HG03095 (cell line): Measurements from ENCODE around the gene WFS1.

Experiments
- ATAC-seq: cut with Tn5 transposase; IDR thresholded peaks from one replicate; pipeline ENCODE4 v1.9.1; 2021; ENCODE audit warnings: moderate library complexity; ENCODE audit not compliant: unreplicated experiment

The WFS1 gene

DNA sequence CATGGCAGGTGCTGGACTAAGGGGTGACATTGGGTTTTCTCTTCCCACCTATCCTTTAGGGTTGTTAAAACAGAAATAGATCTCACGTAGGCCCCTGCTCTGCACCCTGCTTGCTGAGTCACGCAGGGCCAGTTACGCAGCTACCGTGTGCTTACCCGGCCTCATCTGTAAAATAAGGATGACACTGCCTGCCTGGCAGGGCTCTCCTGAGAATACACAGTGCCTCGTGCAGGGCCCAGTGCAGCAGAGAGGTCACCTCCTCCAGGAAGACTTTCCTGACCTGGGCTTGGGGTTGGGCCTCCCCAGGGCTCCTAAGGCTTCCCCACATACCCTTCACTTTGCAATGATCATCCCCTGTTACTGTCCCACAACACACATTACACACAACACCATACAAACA, 35.7 kb upstream of the WFS1 start:
- ATAC-seq: no peak

DNA sequence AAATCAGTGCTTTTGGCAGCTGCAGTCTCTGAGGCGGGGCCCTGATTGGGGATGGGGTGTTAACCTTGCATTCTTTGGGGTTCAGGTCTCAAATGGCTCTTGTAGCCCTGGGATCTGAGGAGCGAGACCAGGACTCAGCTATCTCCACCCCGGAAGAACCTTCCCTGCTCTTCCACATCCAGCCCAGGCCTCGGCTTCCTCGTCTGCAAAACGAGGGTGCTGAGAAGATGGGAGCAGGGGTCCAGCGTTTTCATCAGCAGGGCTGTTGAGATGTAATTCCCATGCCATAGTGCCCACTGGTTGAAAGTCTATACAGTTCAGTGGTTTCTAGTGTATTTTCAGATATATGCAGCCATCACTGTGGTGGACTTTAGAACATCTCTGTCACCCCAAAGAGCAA, 34.6 kb upstream of the WFS1 start:
- ATAC-seq: no peak

DNA sequence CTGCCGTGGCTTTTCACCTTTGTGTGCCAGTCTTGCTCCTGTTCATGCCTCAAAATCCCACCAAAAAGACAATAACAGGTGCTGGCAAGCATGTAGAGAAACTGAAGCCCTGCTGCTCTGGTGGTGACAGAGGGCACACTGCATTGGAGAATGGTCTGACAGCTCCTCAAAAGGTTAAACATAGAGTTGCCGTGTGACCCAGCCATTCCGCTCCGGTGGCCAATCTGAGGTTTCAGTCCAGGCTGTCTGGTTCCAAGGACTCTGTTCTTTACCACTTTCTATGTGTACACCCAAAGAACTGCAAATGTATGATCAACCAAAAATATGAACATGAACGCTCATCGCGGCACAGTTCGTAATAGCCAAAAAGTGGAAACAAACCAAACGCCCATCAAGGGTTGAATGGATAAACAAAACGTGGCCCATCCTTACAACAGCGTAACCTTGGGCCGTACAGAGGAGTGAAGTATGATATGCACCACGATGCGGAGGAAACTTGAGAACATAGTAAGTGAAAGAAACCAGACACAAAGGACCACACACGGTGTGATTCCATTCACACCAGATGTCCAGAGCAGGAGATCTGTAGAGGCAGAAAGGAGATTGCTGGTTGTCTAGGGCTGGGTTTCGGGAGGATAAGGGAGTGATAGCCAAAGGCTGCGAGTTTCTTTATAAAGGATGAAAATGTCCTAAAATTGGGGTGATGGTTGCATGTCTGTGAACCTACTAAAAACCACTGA, 33.6 kb upstream of the WFS1 start:
- ATAC-seq: no peak

DNA sequence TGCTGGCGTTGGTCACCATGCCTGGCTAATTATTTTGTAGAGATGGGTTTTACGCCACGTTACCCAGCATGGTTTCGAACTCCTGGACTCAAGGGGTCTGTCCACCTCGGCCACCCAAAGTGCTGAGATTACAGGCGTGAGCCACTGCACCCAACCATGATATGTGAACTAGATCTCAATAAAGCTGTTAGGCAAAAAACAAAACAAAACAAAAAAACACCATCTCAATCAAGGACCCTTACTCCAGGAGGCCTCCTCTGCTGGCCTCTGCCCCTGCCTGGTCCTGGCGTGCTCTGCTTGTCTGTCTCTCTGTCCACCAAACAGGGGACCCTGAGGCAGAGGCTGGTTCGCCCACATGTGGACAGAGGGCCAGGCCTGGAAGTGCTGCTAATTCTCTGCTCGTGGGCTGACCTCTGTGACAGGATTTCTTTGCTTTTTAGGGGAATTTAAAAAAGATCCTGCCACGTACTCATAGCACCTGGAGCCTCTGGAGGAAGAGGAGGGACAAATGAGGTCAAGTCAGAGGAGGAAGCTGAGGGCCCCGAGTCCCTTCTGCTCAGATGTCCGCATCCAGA, 32.7 kb upstream of the WFS1 start:
- no peak for ATAC-seq

DNA sequence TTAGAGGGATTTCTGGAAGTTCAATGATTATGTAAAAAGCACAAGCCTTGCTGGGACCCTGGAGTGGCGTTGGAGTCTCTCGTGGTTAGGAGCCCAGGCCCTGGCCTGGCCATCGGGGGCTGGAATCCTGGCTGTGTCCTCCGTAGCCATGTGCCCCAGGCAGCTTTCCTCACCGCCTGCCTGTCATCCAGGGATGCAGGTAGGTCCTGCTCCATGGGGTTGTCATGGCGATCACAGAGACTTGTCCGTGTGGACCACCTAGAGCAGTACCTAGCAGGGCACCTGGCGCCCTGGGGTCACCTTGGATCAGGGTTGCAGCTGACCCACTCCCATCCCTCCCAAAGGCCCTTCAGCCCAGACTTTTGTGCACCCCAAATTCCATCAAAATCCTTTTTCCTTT, 30.2 kb upstream of the WFS1 start:
- no peak for ATAC-seq

DNA sequence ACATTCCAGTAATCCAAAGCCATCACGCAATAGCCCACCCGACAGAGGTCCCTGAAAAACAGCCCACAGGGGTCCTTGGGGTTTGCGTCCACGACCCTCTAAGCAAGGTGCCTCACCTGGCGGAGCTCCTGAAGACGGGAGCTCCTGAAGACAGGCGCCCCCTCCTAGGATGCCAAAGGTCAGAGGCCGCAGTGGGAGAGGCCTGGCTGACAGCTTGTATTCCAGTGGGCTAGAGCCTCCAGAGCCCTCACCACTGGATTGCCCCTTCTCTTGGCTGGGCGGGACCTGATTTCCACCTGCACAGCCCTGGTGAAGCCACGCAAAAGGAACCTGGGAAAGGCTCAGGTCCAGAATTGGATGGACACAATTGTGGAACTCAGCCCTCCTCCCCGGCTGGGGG, 29.7 kb upstream of the WFS1 start:
- ATAC-seq: no peak

DNA sequence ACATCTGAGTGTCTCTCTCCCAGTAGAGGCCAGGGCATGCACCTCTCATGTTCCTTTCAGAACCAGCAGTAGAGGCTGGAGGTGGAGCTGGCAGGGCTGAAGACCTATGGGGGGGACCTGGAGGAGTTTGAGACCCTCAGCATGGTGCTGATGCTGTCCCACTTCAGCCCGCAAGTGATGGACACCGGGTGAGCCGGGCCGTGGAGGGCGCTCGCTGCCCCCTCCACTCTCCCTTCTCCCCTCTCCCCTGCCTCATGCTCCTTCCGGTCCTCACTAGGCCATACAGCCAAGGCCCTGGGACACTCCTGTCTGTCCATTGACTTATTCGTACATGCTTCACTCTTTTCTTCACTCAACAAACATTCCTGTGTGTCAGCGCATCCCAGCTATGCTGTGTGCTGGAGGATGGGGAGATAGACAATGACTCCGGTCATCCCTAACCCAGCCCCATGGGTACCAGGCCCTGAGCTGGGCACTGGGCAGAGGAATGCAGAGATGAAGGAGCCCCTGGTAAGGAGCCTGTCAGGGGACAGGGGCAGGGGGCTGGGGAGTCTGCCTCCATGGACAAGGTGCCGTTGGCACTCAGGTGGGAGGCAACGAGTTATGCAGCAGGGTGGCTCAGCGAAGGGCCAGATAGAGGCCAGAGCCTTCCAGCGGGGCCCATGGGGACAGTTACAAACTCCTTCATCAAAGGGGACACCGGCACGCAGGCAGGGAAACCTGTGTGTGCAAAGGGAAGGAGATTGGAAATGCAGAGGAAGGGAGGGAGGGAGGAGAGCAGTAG, 28.4 kb upstream of the WFS1 start:
- ATAC-seq: no peak

DNA sequence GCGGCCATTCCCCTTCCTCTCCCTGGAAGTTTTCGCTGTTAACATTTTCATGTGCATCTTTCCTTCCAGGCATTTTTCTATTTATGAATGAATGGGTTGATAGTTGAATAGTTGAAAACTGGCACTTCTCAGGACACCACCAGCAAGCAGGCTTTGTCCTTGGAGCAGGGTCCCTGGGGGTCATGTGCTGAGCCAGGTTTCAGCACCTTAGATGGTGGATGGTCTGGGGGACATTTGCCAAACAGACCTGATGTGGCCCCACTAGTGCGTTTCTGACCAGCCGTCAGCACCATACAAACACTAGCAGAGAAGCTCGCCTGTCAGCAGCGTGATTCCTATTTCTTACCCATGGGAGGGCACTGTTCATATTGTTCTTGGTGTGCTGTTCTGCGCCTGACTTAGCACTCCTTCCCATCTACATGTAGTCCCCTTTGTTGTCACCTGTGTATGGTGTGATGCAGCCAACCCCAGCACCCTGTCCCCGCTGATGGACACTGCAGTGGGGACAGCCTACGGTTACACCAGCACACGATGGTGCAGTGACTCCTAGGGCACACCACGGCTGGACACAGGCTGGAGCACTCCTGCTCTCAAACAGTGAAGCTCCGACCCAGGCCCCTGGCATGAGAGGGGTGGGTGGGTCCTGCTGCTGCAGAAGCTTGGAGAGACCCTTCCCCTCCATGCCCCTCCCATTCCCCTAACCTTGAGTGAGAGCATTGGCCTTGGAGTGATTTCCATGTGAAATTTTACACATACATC, 27.2 kb upstream of the WFS1 start:
- no peak for ATAC-seq

DNA sequence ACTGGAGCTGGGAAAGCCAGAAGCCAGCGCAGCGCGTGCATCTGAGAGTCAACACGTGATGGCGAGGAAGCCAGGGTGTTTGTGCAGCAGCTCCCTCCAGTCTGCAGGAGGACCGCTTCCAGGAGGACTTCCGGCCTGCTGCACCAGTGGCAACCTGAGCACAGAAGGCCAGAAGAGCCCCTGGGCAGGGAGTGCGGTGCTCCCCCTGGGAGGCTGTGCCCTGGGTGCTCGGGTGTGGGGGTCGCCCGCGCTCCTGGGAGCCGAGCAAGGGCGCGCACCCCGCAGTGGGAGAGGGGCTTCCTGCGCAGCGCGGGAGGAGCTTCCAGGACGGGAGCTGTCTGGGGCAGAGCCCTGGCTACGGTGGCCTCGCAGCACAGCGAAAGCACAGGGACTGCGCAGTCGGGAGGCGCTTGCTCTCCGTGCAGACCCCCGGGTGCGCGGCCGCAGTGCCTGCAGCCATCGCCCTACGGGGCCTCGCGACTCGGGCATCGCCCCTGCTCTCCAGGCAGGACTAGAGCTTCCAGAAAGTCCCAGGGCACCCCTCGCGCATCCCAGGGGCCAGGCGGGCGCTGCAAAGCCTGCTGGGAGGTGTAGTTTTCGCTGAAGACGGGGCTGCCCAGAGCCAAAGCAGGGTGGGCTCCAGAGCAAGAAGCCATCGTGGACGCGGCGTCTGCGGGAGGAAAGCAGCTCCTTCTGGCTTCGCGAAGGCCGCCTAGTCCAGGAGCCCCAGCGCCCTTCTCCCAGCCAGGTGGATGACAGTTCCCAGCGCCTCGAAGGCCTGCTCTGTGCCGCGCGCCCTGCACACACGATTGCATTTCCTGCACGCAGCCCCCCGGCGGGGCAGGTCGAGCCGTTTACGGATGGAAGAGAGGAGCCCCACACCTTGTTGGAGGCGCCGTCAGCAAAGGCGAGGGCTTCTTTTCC, 24.1 kb upstream of the WFS1 start:
- no peak for ATAC-seq

DNA sequence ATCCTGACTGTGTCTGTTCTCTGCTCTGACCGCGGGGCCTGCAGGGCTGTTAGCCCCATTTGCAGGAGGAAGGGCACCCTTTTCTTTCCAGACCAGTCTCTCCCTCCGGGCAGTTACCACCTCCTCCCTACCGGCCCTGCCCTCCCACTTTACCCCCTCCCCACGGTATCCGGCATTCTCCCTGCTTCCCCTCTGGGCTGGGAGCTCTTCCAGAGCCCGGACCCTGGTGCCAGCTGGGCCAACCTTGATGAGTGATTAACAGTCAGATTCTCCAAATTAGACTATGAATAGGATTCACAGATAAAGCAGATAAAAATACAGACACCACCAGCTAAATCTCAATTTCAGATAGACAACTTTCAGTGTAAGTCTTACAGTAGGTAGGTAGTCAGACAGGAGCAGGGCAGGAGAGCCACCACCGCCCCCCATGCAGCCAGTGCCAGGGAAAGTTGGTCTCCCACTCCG, 23.4 kb upstream of the WFS1 start:
- ATAC-seq: no peak

DNA sequence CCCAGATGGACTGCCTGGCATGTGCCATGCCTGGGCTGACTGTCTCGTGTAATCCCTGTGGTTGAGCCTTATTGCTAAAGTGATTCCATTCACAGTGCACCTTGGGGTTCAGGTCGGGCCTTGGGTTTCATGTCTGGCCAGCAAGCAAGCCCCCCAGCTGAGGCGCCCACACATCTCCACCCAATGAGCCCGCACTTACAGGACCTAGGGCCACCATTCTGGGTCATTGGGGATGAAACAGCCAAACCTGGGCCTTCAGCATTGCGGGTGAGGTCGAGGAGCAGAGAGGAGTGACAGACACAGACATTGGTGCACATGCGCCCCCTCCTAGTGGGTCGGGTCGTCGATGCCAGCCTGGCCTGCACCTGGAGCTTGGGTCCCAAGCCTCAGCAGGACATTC, 21.3 kb upstream of the WFS1 start:
- no peak for ATAC-seq

DNA sequence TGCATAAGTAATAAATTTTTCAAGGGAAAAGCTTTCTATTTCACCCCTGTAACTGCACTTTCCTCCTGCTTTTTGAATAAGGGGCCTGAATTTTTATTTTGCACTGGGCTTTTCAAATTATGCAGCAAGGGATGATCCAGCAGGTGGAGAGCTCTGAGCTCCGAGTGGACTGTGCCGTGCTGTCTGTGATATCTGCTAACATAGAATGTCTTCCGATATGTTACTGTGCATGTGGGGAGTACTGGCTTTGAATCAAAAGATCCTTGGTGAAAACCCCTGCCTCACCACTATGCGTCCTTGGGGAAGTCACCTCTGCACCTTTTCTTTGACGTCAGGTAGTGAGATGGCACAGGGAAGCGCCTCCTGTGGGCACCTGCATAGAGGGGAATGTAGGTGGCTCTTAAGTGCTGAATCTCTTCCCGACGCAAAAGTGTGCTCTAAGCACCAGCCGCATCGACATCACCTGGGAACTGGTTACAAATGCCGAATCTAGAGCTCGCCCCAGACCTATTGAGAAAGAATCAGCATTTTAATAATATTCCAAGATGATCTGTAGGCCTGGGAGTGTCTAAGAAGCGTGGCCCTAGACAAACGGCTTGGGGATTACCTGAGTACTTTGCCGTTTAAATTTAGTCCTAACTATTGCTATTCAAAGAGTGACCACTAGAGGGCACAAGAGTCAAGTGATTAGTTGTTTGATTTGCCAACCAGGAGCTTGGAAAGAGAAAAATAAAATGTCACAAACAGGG, 19.2 kb upstream of the WFS1 start:
- no peak for ATAC-seq

DNA sequence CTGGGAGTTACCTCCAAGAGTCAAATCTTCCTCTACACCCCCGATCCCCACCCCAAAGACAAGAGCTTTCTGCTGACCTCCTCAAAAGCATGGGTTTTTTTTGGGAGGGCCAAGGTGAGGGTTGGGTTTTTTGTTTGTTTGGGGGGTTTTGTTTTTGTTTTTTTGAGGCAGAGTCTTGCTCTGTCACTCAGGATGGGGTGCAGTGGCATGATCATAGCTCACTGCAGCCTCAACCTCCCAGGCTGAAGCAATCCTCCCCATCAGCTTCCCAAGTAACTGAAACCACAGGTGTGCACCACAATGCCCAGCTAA, 18.7 kb upstream of the WFS1 start:
- no peak for ATAC-seq

DNA sequence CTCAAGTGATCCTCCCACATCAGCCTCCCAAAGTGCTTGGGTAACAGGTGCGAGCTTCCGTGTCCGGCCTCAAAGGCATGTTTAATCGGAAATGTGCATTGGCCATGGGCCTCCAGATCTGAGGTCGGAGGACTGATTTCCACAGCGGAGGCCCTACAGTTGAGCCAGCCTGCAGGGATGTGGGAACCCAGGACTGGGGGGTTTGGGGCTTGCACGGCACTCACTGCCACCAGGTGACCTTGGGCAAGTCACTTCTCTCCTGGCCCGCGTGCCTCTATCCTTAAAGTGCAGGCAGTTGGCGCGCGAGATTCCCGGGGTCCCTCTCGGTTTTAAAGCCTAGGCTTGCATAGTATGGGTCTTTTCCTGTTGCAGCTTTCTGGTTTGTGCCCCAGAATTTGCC, 18.3 kb upstream of the WFS1 start:
- no peak for ATAC-seq

DNA sequence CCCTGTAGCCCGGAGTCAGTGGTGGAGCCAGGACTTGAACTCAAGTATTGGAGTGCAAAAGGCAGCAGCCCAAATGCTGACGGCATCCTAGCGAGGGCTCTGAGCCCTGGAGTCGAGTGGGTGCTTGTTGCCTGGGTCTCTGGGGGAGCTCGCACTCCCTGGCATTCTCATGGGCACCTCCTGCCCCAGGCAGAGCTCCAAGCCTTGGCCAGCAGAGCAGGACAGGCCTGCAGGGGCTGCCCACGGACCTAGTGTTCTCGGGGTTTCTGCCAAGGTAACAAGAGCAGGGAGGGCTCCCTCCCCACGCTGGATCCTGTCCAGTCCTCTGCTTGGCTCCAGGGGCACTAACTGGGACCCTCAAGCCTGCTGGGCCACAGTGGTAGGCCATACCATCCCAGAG, 17.6 kb upstream of the WFS1 start:
- no peak for ATAC-seq

DNA sequence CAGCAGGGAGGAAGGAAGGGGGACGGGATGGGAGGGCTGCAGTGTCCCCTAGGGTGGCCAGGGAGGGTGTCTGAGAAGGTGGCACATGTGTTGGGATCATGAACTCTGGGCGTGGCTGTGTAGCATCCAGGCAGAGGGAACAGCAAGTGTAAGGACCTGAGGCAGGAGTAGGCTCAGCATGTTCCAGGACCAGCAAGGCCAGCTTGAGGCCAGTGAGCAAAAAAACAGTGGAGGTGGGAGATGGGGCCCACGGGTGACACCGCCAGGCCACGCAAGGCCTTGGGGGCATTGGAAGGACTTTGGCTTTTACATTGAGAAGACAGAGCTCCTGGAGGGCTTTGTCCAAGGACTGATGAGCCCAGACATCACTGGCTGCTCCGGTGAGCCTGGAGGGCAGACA, 16.5 kb upstream of the WFS1 start:
- ATAC-seq: no peak

DNA sequence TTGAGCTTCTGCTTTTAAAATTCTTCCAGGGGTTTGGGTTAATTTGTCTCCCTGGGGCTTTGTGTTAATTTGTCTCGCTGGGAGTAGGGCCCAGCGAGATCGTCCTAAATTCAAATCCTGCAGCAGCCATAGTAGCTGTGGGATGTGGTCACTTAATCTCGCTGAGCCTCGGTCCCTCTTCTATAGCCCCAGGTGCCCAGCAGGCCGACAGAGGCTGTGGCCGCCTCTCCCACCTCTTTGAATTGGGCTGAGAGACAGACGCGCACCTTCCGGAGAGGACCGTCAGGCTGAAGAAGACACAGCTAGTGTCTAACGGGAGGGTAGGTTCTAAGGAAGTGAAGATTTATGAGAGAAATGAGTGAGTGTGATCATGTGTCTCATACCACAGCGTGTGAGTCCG, 15.7 kb upstream of the WFS1 start:
- ATAC-seq: no peak

DNA sequence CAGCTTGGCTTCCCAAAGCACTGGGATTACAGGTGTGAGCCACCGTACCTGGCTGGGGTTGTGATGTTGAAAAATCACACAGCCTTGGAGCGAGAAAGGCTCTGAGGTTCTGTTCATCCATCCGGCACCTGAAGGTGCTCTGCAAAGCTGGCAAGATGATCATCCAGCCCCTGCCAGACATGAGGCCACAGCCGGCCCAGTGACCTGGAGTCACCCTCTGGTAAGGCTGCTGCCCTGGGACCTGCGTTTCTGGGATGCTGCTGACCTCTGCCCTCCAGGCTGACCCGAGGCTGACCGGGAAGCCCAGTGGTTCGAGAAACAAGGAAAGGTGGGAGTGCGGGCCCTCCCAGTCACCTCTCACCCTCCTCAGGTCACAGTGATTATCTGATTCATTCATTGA, 13.5 kb upstream of the WFS1 start:
- ATAC-seq: no peak

DNA sequence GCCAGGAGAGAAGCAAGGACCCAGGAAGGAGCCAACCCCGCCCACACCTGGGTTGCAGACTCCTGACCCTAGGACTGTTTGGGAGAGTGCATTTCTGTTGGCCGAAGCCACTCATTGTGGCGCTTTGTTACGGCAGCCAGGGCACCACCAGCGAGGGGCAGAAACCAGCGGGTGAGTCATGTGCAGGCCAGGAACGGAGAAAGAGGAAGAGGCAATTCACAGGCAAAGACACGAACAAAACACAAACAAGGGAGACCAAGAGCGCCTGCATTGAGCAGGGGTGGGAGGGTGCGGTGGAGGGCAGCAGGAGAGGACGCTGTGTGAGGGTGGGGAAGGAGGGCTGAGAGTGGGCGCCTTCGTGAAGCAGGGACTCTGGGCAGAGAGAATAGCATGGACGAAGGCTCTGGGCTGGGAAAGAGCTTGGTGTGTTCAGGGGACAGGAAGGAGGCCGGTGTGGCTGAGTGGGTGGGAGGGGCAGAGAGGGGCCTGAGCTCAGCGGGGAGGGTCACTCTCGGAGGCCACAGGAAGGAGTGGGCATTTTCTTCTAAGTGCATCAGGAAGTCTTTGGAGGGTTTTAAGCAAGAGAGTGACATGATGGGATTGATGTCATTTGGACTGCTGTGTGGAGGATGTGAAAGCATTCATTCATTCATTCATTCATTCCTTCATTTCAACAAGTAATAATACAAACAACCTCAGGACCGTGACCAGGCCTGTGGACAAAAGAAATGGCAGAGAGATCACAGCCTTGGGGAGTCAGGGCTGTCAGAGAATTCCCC, 12.2 kb upstream of the WFS1 start:
- no peak for ATAC-seq
